Hepatocyte (in vitro differentiated cells): ENCODE measurements around the gene CARS2. TPM values are rescaled to one million over a fixed set of nuclear protein-coding genes. Genes with fewer than 3 reads are reported as not detected.

Experiments
- DNase-seq: peaks from one replicate; pipeline ENCODE4 v3.0.0-alpha.2; 2016; ENCODE audit warnings: low spot score
- H2AFZ ChIP-seq: fragments of 200-600 bp; sonication (generic); 2 replicates; pipeline ENCODE4 v1.6.0; 2016; ENCODE audit warnings: antibody characterized with exemption, mild to moderate bottlenecking
- H3K27ac ChIP-seq: fragments of 200-600 bp; sonication (generic); 2 replicates; pipeline ENCODE4 v1.5.1; 2016; ENCODE audit warnings: mild to moderate bottlenecking
- H3K27me3 ChIP-seq: fragments of 200-600 bp; sonication (generic); 2 replicates; pipeline ENCODE4 v1.6.1; 2016
- H3K36me3 ChIP-seq: fragments of 200-600 bp; sonication (generic); replicated peaks from 2 replicates; pipeline ENCODE4 v1.5.1; 2016; ENCODE audit warnings: low read depth; ENCODE audit not compliant: insufficient read depth
- H3K4me1 ChIP-seq: fragments of 200-600 bp; sonication (generic); 2 replicates; pipeline ENCODE4 v1.5.1; 2016; ENCODE audit warnings: mild to moderate bottlenecking, moderate library complexity; ENCODE audit not compliant: insufficient read depth
- H3K4me2 ChIP-seq: fragments of 200-600 bp; sonication (generic); 2 replicates; pipeline ENCODE4 v1.6.0; 2016
- H3K4me3 ChIP-seq: fragments of 200-600 bp; sonication (generic); 2 replicates; pipeline ENCODE4 v1.5.1; 2016; ENCODE audit warnings: mild to moderate bottlenecking
- H3K79me2 ChIP-seq: fragments of 200-600 bp; sonication (generic); 2 replicates; pipeline ENCODE4 v1.6.0; 2017; ENCODE audit warnings: mild to moderate bottlenecking
- H3K9me2 ChIP-seq: fragments of 200-600 bp; sonication (generic); replicated peaks from 2 replicates; pipeline ENCODE4 v1.6.0; 2017; ENCODE audit warnings: mild to moderate bottlenecking; ENCODE audit not compliant: insufficient read depth
- H3K9me3 ChIP-seq: fragments of 200-600 bp; sonication (generic); 2 replicates; pipeline ENCODE4 v1.5.1; 2016; ENCODE audit warnings: low read depth, mild to moderate bottlenecking
- H4K20me1 ChIP-seq: fragments of 200-600 bp; sonication (generic); 2 replicates; pipeline ENCODE4 v1.6.0; 2016; ENCODE audit warnings: mild to moderate bottlenecking; ENCODE audit not compliant: insufficient read depth, poor library complexity, severe bottlenecking
- CTCF ChIP-seq: fragments of 200-600 bp; sonication (generic); IDR thresholded peaks from 2 replicates; pipeline ENCODE4 v1.5.1; 2016; ENCODE audit warnings: antibody characterized with exemption, mild to moderate bottlenecking; ENCODE audit not compliant: poor library complexity
- EZH2 ChIP-seq: fragments of 200-600 bp; sonication (generic); IDR thresholded peaks from 2 replicates; pipeline ENCODE4 v1.6.1; 2016; ENCODE audit warnings: antibody characterized with exemption, mild to moderate bottlenecking, borderline replicate concordance
- EZH2phosphoT487 ChIP-seq: fragments of 200-600 bp; sonication (generic); IDR thresholded peaks from one replicate; pipeline ENCODE4 v1.6.1; 2018; ENCODE audit warnings: antibody characterized with exemption, mild to moderate bottlenecking, low read depth, moderate library complexity; ENCODE audit not compliant: unreplicated experiment, severe bottlenecking
- WGBS: methylation state at CpG from one replicate; pipeline ENCODE4 v1.1.6; 2016; ENCODE audit warnings: low lambda C conversion rate; ENCODE audit errors: missing lambda C conversion rate; 5-methylcytosine and 5-hydroxymethylcytosine counted together
- polyA plus RNA-seq: library from polyadenylated mRNA; unstranded; fragments of >200 nt; fragmentation: Nextera tagmentation; extraction: Ambion mirVana; gene quantifications from 2 replicates; pipeline ENCODE4 v1.2.1, GENCODE V29; 2016
- total RNA-seq: library from RNA; depleted of rRNA; stranded (reverse); fragments of >200 nt; gene quantifications from 2 replicates; pipeline ENCODE4 v1.2.3, GENCODE V29; 2014

CARS2 gene
- total and polyA plus RNA-seq, 2 experiments from 2014 or later, result 72.9 to 105 TPM

GRCh38 chr13:110600261-110600819 lies 105.6 kb downstream of the CARS2 start:
- Histone ChIP-seq H3K27ac (peak overlapping the region; percentile 34), H3K9me2 (no peaks in the 10 kb centered on the region), H3K4me3 (no peak overlapping the region), H3K9me3 (no peaks in the 10 kb centered on the region), H3K36me3 (no peaks in the 10 kb centered on the region), H3K79me2 (no peaks in the 10 kb centered on the region), H3K27me3 (no peaks in the 10 kb centered on the region), H4K20me1 (no peaks in the 10 kb centered on the region), H2AFZ (peak overlapping the region; percentile 26), H3K4me2 (peak overlapping the region; percentile 61), H3K4me1 (peaks cover 18% of the 10 kb centered on the region)
- WGBS, result 59% methylated on average over 10 of the region's 10 CpGs
- no peak for DNase-seq
- TF ChIP-seq EZH2phosphoT487 (no peak), CTCF (no peak), EZH2 (no peak)

- Histone ChIP-seq H3K27me3 (no peaks in the 10 kb centered on the region), H4K20me1 (no peaks in the 10 kb centered on the region), H3K4me3 (no peak overlapping the region), H3K79me2 (no peaks in the 10 kb centered on the region), H3K36me3 (no peaks in the 10 kb centered on the region), H3K9me3 (no peaks in the 10 kb centered on the region), H3K4me1 (peaks cover 15% of the 10 kb centered on the region), H3K9me2 (no peaks in the 10 kb centered on the region), H2AFZ (no peak overlapping the region), H3K4me2 (no peak overlapping the region), H3K27ac (no peak overlapping the region)
- TF ChIP-seq EZH2phosphoT487 (no peak), CTCF (no peak), EZH2 (no peak)
- WGBS, result 70% methylated on average over 16 of the region's 16 CpGs
- no peak for DNase-seq
These were observed 108.8 kb downstream of the CARS2 start for GRCh38 chr13:110597041-110597689.

GRCh38 chr13:110593430-110594130 lies 112.3 kb downstream of the CARS2 start:
- no peaks in the 10 kb centered on the region for H3K9me2 ChIP-seq
- WGBS, result 53% methylated on average over 6 of the region's 6 CpGs
- no peak overlapping the region for H2AFZ ChIP-seq
- H3K79me2 ChIP-seq, result no peaks in the 10 kb centered on the region
- no peak overlapping the region for H3K4me3 ChIP-seq
- H3K27ac ChIP-seq, result no peak overlapping the region
- TF ChIP-seq EZH2 (no peak), CTCF (peak; percentile 77)
- H3K4me2 ChIP-seq, result no peak overlapping the region
- H3K27me3 ChIP-seq, result no peaks in the 10 kb centered on the region
- no peaks in the 10 kb centered on the region for H3K36me3 ChIP-seq
- H3K9me3 ChIP-seq, result no peaks in the 10 kb centered on the region
- no peaks in the 10 kb centered on the region for H4K20me1 ChIP-seq
- DNase-seq, result peak; percentile 70
- no peaks in the 10 kb centered on the region for H3K4me1 ChIP-seq
